Neural cell (in vitro differentiated cells): Measurements from ENCODE around the gene SLC17A1. TPM values are rescaled to one million over a fixed set of nuclear protein-coding genes. Genes with fewer than 3 reads are reported as not detected.

ENCODE experiments used
- H2AFZ ChIP-seq: fragments of 200-600, 300-800 bp; sonication (generic), shearing (Covaris generic); 2 replicates; pipeline ENCODE4 v1.6.0; 2014; ENCODE audit warnings: low read depth, mild to moderate bottlenecking, antibody characterized with exemption, low read length, moderate library complexity
- H3F3A ChIP-seq: fragments of 200-600 bp; shearing (Covaris generic); 2 replicates; pipeline ENCODE4 v1.6.1; 2016; ENCODE audit warnings: mild to moderate bottlenecking, moderate library complexity, mixed read lengths, antibody characterized with exemption, low read length; ENCODE audit not compliant: insufficient read depth, poor library complexity, severe bottlenecking
- H3K27ac ChIP-seq: fragments of 200-600, 300-800 bp; sonication (generic), shearing (Covaris generic); 2 replicates; pipeline ENCODE4 v1.5.1; 2014; ENCODE audit warnings: mild to moderate bottlenecking, low read length, moderate library complexity
- H3K27me3 ChIP-seq: fragments of 300-800, 200-600 bp; sonication (generic), shearing (Covaris generic); 2 replicates; pipeline ENCODE4 v1.6.0; 2014; ENCODE audit warnings: mild to moderate bottlenecking, low read depth, low read length, moderate library complexity; ENCODE audit not compliant: insufficient read depth
- H3K36me3 ChIP-seq: fragments of 300-800, 200-600 bp; sonication (generic), shearing (Covaris generic); 2 replicates; pipeline ENCODE4 v1.5.1; 2014; ENCODE audit warnings: mild to moderate bottlenecking, antibody characterized with exemption, low read length, moderate library complexity; ENCODE audit not compliant: insufficient read depth
- H3K4me2 ChIP-seq: fragments of 300-800, 200-600 bp; sonication (generic), shearing (Covaris generic); 2 replicates; pipeline ENCODE4 v1.6.0; 2014; ENCODE audit warnings: mild to moderate bottlenecking, low read length
- H3K4me3 ChIP-seq: fragments of 300-800, 200-600 bp; sonication (generic), shearing (Covaris generic); 2 replicates; pipeline ENCODE4 v1.5.1; 2014; ENCODE audit warnings: mild to moderate bottlenecking, low read length, moderate library complexity
- H3K79me2 ChIP-seq: fragments of 200-600 bp; shearing (Covaris generic); replicated peaks from 2 replicates; pipeline ENCODE4 v1.6.0; 2014; ENCODE audit warnings: mild to moderate bottlenecking, low read length, moderate library complexity; ENCODE audit not compliant: insufficient read depth
- H3K9ac ChIP-seq: fragments of 300-800, 200-600 bp; sonication (generic), shearing (Covaris generic); 2 replicates; pipeline ENCODE4 v1.6.1; 2016; ENCODE audit warnings: mild to moderate bottlenecking, low read length, mixed read lengths
- H3K9me2 ChIP-seq: fragments of 200-600 bp; shearing (Covaris generic); 2 replicates; pipeline ENCODE4 v1.6.1; 2016; ENCODE audit warnings: mild to moderate bottlenecking, low read length, mixed read lengths; ENCODE audit not compliant: insufficient read depth
- H3K9me3 ChIP-seq: fragments of 200-600, 300-800 bp; sonication (generic), shearing (Covaris generic); 2 replicates; pipeline ENCODE4 v1.6.1; 2016; ENCODE audit warnings: mild to moderate bottlenecking, mixed run types, low read length, moderate library complexity, mixed read lengths
- H4K20me1 ChIP-seq: fragments of 200-600 bp; shearing (Covaris generic); 2 replicates; pipeline ENCODE4 v1.6.1; 2016; ENCODE audit warnings: mild to moderate bottlenecking, mixed run types; ENCODE audit not compliant: insufficient read depth
- CTCF ChIP-seq: fragments of 450-650 bp; IDR thresholded peaks from 2 replicates; pipeline ENCODE4 v1.5.1; 2014; ENCODE audit warnings: antibody characterized with exemption, mild to moderate bottlenecking, moderate library complexity; ENCODE audit not compliant: poor library complexity, severe bottlenecking
- EP300 ChIP-seq: fragments of 450-650 bp; conservative IDR thresholded peaks from 2 replicates; pipeline ENCODE4 v1.6.1; 2014; ENCODE audit warnings: antibody characterized with exemption, mild to moderate bottlenecking, moderate library complexity; ENCODE audit not compliant: poor library complexity, severe bottlenecking
- EZH2 ChIP-seq: fragments of 200-600, 300-800 bp; shearing (Covaris generic), sonication (generic); IDR thresholded peaks from 2 replicates; pipeline ENCODE4 v1.6.1; 2014; ENCODE audit warnings: antibody characterized with exemption, low read length, borderline replicate concordance, mild to moderate bottlenecking; ENCODE audit not compliant: insufficient read depth, poor library complexity, severe bottlenecking
- MXI1 ChIP-seq: fragments of 450-650 bp; conservative IDR thresholded peaks from 2 replicates; pipeline ENCODE4 v1.6.1; 2014; ENCODE audit warnings: antibody characterized with exemption, mild to moderate bottlenecking; ENCODE audit not compliant: poor library complexity, severe bottlenecking
- POLR2AphosphoS5 ChIP-seq: IDR thresholded peaks from 2 replicates; pipeline ENCODE4 v1.6.1; 2012
- RAD21 ChIP-seq: fragments of 450-650 bp; conservative IDR thresholded peaks from 2 replicates; pipeline ENCODE4 v1.6.1; 2014; ENCODE audit warnings: antibody characterized with exemption, mild to moderate bottlenecking, moderate library complexity
- REST ChIP-seq: IDR thresholded peaks from 2 replicates; pipeline ENCODE4 v1.6.1; 2012; ENCODE audit warnings: borderline replicate concordance
- SMC3 ChIP-seq: fragments of 450-650 bp; conservative IDR thresholded peaks from 2 replicates; pipeline ENCODE4 v1.6.1; 2014; ENCODE audit warnings: antibody characterized with exemption, mild to moderate bottlenecking, moderate library complexity; ENCODE audit not compliant: poor library complexity
- TAF1 ChIP-seq: IDR thresholded peaks from 2 replicates; pipeline ENCODE4 v1.6.1; 2012; ENCODE audit warnings: low read depth
- polyA plus RNA-seq: library from polyadenylated mRNA; depleted of rRNA; stranded (reverse); fragments of >200 nt; gene quantifications from 2 replicates; pipeline ENCODE4 v1.2.3, GENCODE V29; 2014

Gene SLC17A1
- polyA plus RNA-seq, 1 donor from 2014 or later = not detected

GRCh38 chr6:25832307-25832662 is 433 bp upstream of the SLC17A1 start:
- Histone ChIP-seq H3K27me3 (no peaks in the 10 kb centered on the region), H3K36me3 (no peaks in the 10 kb centered on the region), H3K4me2 (no peak overlapping the region), H3K9me2 (no peaks in the 10 kb centered on the region), H4K20me1 (no peaks in the 10 kb centered on the region), H3K4me3 (no peak overlapping the region), H2AFZ (no peak overlapping the region), H3K79me2 (no peaks in the 10 kb centered on the region), H3K27ac (no peak overlapping the region), H3K9ac (no peak overlapping the region), H3F3A (no peaks in the 10 kb centered on the region), H3K9me3 (no peaks in the 10 kb centered on the region)
- TF ChIP-seq MXI1 (no peak), CTCF (no peak), EZH2 (no peak), SMC3 (no peak), POLR2AphosphoS5 (no peak), EP300 (no peak), REST (no peak), TAF1 (no peak), RAD21 (no peak)

GRCh38 chr6:25830458-25830857 is 1.4 kb downstream of the SLC17A1 start:
- Histone ChIP-seq H3K79me2 (no peaks in the 10 kb centered on the region), H3K36me3 (no peaks in the 10 kb centered on the region), H3F3A (no peaks in the 10 kb centered on the region), H3K4me2 (no peak overlapping the region), H2AFZ (no peak overlapping the region), H3K27ac (no peak overlapping the region), H3K9me3 (no peaks in the 10 kb centered on the region), H4K20me1 (no peaks in the 10 kb centered on the region), H3K27me3 (no peaks in the 10 kb centered on the region), H3K9ac (no peak overlapping the region), H3K4me3 (no peak overlapping the region), H3K9me2 (no peaks in the 10 kb centered on the region)
- no peak for TF ChIP-seq CTCF
- TF ChIP-seq MXI1 = no peak
- no peak for TF ChIP-seq EP300
